KOPT-K1 (cell line): Measurements from ENCODE around the gene CRYBA2.

Experiments
- H3K27ac ChIP-seq: fragments of 200-600 bp; sonication (generic); 2 replicates; pipeline ENCODE4 v1.5.1; 2016; ENCODE audit warnings: antibody characterized with exemption, mild to moderate bottlenecking, low read depth, low read length; ENCODE audit not compliant: poor library complexity, severe bottlenecking
- H3K36me3 ChIP-seq: fragments of 200-600 bp; sonication (generic); 2 replicates; pipeline ENCODE4 v1.5.1; 2017; ENCODE audit warnings: antibody characterized with exemption, mild to moderate bottlenecking, low read length, moderate library complexity; ENCODE audit not compliant: insufficient read depth
- H3K9me3 ChIP-seq: fragments of 200-600 bp; sonication (generic); 2 replicates; pipeline ENCODE4 v1.5.1; 2017; ENCODE audit warnings: antibody characterized with exemption, low read length, mild to moderate bottlenecking; ENCODE audit not compliant: insufficient read depth, poor library complexity, severe bottlenecking

CRYBA2 gene, protein sequence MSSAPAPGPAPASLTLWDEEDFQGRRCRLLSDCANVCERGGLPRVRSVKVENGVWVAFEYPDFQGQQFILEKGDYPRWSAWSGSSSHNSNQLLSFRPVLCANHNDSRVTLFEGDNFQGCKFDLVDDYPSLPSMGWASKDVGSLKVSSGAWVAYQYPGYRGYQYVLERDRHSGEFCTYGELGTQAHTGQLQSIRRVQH

DNA sequence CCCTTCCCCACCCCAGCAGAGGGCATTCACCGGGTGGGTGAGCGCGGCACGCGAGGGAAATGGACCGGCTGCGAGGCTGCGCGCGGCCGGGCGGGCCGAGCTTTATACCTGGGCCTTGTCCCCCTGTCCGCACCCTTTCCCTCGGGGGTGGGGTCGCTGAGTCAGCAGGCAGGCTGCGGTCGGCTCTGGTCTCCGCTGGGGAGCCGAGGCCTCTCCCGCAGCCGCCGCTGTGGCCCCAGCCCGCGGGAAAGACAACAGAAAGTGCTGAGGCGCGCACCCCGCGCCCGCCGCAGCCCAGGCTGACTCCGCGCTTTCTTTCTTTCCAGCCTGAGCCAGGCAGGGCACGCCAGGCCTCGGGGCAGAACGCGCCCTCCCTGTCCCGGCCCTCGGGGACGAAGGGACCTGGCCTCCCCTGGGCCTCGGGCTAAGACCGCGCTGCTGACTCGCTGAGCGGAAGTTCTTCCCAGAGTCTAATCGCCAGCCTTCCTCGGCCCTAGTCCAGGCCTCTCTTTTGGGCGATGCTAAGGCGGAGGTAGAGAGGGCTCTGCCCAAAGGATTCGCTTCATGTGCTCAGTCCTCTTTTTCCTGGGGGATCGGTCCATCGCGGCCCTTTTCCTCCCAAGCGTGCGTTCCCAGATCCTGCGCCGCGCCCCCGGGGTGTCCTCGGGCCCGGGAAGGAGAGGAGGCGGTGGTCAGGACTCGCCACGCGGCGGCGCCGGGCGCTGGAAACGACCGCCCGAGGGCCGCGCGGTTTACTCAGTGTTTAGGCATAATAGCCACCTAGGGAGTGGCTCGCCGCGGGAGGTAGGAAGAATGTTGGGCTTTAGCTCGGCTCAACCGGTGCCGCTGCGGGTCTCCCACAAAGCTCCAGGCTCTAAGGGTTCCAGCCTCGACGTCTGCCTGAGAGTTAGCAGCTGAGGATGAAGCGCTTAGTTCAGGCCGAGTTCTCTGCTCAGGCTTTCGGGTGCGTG lies at the start of gene CRYBA2:
CRYBA2 (minus strand) TSS at position 78 of the 971 bp plus-strand sequence. CDS start 246 bp downstream, outside the sequence.
- Histone ChIP-seq H3K36me3 (no peaks in the 10 kb centered on the region), H3K27ac (no peak within 1 kb of the TSS), H3K9me3 (no peaks in the 10 kb centered on the region)

DNA sequence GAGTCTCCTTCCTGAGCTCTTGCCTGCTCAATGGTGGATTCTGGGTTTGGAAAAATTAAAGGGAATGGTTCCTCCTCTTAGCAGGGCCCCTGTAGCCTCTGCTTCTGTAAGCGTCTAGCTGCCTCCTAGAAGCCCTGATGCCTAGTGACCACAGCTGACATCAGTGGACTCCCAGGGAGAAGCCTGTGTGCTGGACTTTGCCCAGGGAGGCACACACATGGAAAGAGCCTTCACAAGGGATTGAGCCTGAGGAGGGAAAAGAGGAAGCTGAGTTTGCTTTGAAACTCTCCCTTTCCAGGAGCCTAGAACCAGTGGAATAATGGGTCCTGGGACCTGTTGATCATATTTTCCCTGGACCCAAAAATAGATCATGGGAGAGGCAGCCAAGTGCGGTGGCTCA lies 49.5 kb upstream of the CRYBA2 start:
- no peaks in the 10 kb centered on the region for H3K36me3 ChIP-seq
- H3K9me3 ChIP-seq, result no peaks in the 10 kb centered on the region
- H3K27ac ChIP-seq, result no peak overlapping the region

DNA sequence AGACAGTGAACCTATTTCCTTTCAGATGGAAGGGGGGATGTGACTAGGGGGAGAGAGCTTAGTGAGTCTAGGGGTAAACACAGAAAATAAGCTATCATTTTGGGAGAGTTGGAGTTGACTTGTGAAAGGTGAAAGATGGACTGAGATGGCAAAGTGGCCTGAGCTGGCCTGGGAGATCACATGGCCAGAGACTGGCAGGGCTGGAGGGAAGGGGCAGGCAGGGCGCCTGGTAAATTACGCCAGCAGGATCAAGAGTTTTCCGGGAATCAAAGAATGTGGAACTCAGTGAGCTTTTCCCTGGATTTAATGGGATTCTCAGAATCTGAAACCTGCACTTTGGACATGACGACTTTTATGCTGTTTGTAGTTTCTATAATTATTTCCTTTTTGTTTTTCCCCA lies 48.9 kb upstream of the CRYBA2 start:
- Histone ChIP-seq H3K9me3 (no peaks in the 10 kb centered on the region), H3K27ac (no peak overlapping the region), H3K36me3 (no peaks in the 10 kb centered on the region)

DNA sequence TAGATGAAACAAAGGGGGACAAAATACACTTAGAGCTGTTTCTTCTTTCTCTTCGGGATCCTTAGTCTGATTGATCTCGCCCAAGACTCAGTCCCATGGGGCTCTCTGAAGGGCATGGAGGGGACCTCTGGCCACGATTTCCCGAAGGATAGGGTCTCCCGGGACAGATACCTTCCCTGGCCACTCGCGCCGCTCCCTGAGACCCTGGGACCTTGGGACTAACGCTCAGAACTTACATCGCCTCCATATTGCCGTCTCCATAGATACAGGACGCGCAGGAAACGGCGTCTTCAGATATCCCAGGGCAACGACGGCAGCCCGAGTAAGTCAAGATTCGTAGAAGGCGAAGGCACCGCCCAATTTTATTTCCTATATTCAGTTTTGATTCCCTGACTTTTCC lies 48.0 kb upstream of the CRYBA2 start, which contains the start of gene CFAP65:
CFAP65 (minus strand) TSS at position 265 of the 400 bp plus-strand sequence. CDS start 2,468 bp downstream, outside the sequence.
- H3K9me3 ChIP-seq, result no peaks in the 10 kb centered on the region

DNA sequence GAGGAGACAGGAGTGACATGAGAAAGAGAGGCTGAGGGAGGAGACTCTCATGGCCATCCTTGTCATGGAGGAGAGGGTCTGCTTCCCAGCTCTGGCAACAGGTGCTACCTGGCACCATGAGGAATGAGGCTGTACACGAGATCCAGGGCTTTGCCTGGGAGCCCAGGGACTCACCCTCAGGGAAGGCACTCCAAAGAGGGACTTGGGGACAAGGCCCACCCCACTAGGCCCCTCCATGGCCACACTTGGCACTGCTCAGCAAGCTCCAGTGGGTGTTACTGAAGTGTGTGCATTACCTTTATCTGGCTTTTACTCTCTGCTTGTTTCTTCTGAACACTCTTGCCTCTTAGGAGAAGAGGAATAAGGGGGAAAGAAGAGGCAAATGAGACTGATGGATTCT lies 45.4 kb upstream of the CRYBA2 start:
- Histone ChIP-seq H3K36me3 (no peaks in the 10 kb centered on the region), H3K27ac (no peak overlapping the region)

More for the DNA sequence above, 48.0 kb upstream of the CRYBA2 start, which contains the start of gene CFAP65:
- Histone ChIP-seq H3K27ac (no peak within 1 kb of the TSS), H3K36me3 (no peaks in the 10 kb centered on the region)

DNA sequence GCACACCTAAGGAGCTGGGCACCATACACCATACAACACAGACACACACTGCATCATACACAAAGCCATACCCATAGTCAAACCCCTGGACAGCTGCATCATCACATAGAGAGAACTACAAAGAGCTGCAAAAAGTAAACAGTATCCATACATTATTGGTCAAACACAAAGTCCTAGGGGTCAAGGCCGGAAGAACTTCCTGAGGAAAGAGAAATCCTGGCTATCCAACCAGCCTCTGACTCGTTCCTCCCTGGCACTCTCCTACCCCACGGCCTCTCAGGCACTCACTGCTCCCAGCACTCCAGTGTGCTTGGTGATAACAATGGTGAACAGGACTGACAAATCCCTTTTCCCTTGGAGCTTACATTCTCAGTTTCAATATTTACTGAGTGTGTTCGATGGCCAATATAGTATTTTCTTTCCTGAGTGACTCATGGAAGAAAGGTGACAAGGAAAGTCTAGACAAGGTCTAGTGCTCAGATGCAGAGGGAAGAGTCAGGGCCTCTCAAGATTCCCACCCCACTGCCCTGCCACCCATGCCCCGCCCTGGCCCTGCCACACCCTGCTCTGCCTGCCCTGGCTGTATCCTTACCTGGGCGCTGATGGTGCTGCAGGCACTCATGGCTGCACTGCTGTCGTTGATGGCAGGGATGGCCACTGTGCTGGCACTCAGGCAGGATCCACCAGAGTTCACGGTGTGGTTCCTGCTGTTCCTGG lies 44.7 kb upstream of the CRYBA2 start:
- Histone ChIP-seq H3K36me3 (no peaks in the 10 kb centered on the region), H3K9me3 (no peaks in the 10 kb centered on the region)

More for the DNA sequence above, 45.4 kb upstream of the CRYBA2 start:
- no peaks in the 10 kb centered on the region for H3K9me3 ChIP-seq

DNA sequence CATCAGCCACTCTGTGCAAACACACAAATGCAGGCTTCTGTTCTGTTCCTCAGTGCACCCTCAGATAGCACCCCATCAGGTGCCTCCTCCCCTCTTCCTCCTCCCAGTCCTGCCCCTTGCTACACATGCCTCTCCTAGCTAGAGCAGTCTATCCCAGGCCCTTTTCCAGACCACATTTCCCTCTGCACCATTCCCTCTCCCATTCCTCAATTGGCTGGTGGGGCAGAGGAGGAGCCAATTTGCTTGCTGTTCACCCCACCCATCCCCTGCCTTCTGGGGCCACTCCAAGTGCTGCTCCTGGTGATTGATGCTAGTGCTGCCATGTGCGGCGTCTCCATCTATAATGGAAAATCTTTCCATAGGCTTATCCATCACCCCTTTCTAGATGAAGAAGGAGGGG lies 42.7 kb upstream of the CRYBA2 start:
- Histone ChIP-seq H3K9me3 (no peaks in the 10 kb centered on the region), H3K36me3 (no peaks in the 10 kb centered on the region), H3K27ac (no peak overlapping the region)

More for the DNA sequence above, 44.7 kb upstream of the CRYBA2 start:
- H3K27ac ChIP-seq, result no peak overlapping the region

DNA sequence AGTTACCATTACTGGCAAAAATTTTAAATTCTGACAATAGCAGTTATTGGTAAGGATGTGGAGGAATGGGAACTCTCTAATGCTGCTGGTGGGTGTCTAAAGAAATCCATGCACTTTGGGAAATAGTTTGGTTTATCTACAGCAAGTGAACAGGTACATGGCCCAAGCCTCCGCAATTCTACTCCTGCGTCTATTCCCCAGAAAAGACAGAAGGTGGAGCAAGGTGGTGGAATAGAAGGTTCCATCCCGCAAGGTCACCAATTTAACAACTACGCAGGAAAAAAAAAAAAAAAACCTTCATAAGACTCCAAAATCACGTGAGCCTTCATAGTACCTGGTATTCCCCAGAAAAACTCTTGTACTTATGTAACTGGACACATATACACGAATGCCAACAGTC lies 41.6 kb upstream of the CRYBA2 start:
- Histone ChIP-seq H3K36me3 (no peaks in the 10 kb centered on the region), H3K27ac (no peak overlapping the region), H3K9me3 (no peaks in the 10 kb centered on the region)

DNA sequence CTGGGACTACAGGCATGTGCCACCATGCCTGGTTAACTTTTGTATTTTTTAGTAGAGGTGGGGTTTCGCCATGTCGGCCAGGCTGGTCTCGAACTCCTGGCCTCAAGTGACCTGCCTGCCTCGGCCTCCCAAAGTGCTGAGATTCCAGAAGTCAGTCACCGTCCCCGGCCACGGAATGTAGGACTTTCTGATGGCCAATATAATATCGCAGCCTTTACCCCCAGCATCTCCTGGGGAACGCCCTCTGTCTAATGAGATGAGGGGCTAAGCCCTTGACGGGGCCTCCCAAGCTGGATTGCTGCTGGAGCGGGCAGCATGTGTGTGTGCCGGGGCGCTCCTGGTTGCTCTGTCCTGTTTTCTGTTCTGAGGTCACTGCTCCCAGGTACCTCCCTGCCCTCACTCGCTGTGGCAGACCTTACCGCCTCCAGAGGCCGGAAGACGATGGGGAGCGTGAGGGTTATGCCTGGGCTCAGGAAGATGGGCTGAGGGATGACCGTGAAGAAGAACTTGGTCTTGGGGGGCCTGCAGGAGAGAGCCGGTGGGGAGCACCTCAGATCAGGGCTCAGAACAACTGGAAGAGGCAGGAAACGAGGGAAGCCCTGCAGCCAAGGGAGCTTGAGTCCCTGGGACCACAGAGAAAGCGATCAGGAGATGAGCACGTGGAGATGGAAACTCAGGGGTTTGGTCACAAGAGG lies 39.0 kb upstream of the CRYBA2 start:
- Histone ChIP-seq H3K9me3 (no peaks in the 10 kb centered on the region), H3K36me3 (no peaks in the 10 kb centered on the region), H3K27ac (no peak overlapping the region)

DNA sequence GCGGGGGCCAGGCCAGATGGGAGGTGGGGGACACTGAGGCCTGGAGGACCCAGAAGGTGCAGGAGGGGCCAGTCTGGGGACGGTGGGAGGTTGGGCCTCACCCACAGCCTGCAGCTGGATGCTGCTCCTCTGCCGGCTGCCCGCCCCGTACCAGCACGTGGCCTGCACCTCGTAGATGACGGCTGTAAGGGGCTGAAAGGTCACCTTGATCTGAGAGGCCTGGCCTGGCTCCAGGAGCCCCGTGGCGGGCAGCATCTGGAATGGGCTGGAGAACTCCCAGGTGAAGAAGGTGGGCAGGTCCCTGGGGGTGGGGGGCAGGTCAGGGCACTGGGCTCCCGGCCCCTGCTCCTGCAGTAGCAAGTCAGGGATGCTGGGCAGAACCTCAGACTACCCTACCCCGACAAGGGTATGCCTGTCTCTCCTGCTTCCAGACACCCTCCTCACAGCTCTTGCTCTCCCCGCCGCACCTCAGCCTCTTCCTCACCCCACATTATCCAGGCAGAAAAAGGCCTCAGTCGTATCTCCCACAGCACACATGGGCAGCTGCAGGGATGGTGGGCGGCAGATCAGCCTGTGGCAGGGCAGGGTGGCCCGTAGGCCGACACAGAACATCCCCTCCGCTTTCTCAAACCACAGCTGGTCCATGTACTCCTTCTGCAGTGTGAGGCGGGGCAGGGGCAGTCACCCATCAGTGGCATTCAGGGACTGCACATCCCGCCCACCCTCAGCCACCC lies 38.0 kb upstream of the CRYBA2 start:
- H3K36me3 ChIP-seq, result no peaks in the 10 kb centered on the region
- no peaks in the 10 kb centered on the region for H3K9me3 ChIP-seq
- H3K27ac ChIP-seq, result no peak overlapping the region

DNA sequence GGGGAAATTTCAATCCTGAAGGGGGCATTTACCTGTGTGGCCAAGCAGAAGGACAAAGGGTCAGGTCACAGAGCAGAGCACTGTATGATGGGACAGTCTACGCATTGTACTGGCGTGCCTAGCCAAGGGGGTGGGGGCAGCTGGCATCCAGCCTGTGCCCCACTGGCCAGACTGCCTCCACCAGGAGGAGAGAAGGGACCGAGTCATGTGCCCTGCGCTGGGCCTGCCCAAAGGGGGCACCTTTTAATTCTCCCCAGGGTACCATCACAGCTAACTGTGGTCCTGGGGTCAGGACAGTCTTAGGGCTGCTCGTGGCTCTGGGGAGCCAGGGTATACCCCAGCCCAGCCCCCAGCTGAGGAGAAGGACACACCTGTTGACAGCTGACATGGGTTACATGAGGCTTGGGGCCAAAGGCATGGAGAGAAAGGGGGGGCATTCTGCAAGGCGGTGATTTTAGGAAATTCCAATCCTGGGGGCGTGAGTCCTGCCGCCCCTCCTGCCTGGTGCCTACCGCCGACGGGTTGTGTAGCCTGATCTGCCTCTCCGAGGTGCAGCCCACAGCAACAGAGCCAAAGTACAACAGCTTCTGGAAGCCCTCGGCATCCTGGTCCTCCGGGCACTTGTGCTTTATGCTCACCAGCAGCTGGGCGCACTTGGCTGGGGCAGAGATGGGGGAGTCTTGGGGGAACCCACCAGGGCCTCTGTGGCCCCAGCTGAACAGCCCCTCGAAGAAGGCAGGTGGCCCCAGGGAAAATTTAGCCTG lies 37.1 kb upstream of the CRYBA2 start:
- Histone ChIP-seq H3K9me3 (no peaks in the 10 kb centered on the region), H3K36me3 (no peaks in the 10 kb centered on the region), H3K27ac (no peak overlapping the region)

DNA sequence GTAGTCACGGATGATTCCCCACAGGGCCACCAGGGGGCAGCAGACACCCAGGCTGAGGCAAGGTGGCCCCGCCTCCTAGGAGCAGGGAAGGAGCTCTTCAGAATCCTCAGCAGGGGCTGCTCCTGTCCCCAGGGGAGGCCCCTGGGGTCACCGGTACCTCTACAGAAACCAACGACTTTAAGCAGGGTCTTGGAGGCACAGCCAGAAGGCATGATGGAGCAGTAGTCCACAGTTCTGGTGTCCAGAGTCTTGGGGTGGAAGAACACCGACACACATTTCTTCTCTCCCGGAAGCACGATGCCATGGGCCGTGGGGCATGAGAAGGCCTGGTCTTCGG lies 36.6 kb upstream of the CRYBA2 start:
- Histone ChIP-seq H3K9me3 (no peaks in the 10 kb centered on the region), H3K36me3 (no peaks in the 10 kb centered on the region), H3K27ac (no peak overlapping the region)

DNA sequence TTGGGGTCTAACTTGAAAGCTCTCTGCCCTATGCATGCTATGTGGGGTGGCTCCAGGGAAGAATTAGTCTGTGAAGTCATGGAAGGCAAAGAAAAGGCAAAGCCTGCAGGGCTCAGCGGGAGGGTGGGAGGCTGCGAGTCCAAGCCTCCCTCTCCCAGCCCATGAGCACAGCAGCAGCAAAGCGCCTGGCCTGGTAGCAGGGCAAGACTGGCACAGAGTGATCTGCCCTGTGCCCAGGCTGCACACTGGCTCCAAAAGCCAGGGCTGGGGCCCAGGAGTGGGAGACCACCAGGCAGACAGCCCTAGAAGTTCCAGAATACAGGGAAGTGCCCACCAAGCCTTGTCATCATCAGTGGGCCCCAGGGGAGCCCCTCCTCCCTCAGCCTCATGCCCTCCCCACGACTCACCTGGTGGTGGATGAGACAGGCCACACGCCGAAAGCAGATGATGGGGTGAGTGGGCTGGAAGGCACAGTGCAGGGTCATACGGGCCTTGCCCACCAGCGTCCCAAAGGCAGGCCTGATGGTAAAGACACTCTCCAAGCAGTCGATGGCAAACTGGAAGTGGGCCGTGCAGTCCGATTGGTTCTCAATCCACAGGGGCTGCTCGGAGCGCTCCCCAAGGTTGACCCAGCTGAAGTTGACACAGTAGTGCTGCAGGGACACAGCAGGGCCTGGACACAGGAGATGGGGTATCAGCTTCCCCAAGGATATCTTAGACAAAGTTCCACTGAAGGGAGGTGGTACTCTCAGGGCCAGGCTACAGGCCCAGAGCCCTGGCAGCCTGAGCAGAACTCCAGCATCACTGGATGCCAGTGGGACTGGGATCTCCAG lies 36.0 kb upstream of the CRYBA2 start:
- Histone ChIP-seq H3K36me3 (no peaks in the 10 kb centered on the region), H3K9me3 (no peaks in the 10 kb centered on the region), H3K27ac (no peak overlapping the region)
